ENCODE data around the gene OSBPL10. TPM values are rescaled to one million over a fixed set of nuclear protein-coding genes. Genes with fewer than 3 reads are reported as not detected.

OSBPL10 gene
- total and polyA plus RNA-seq, 3 donors from 2014 or later: 113 to 175 (median 160) TPM

GRCh38 chr3:31971607-31972006 is 9.5 kb downstream of the OSBPL10 start:
- no peaks in the 10 kb centered on the region for H3K27me3 ChIP-seq
- no peak overlapping the region for H3K4me3 ChIP-seq
- no peaks in the 10 kb centered on the region for H3K36me3 ChIP-seq (ENCODE audit: low read depth, missing control alignments)
- intact Hi-C loops (cut with DNase I; ENCODE audit: low total_unique reads): no loop called here
- H3K27ac ChIP-seq: peak overlapping the region; percentile 41 to 72
- TF ChIP-seq POLR2A (IDR thresholded peaks at IDR 0.05) (no peak), CTCF (IDR thresholded peaks at IDR 0.05) (no peak)
- 92 to 93% methylated on average over 3 of the region's 3 CpGs for WGBS, 2 donors
- DNase-seq: no peak
- no peaks in the 10 kb centered on the region for H3K9me3 ChIP-seq
- peaks cover 8% of the 10 kb centered on the region for H3K4me1 ChIP-seq

GRCh38 chr3:31968927-31969418 is 12.1 kb downstream of the OSBPL10 start:
- Histone ChIP-seq H3K36me3 (ENCODE audit: low read depth, missing control alignments) (no peaks in the 10 kb centered on the region), H3K4me1 (peaks cover 7% of the 10 kb centered on the region), H3K27me3 (no peaks in the 10 kb centered on the region), H3K9me3 (no peaks in the 10 kb centered on the region), H3K4me3 (peak overlapping the region in 1 of 2 donors; percentile 32), H3K27ac (peak overlapping the region in 1 of 2 donors; percentile 4)
- TF ChIP-seq CTCF (IDR thresholded peaks at IDR 0.05): no peak
- TF ChIP-seq POLR2A (IDR thresholded peaks at IDR 0.05): no peak
- intact Hi-C loops (cut with DNase I; ENCODE audit: low total_unique reads): no loop called here
- WGBS, 2 donors: 34 to 41% methylated on average over 6 of the region's 6 CpGs
- DNase-seq: no peak

GRCh38 chr3:31968369-31968926 is 12.6 kb downstream of the OSBPL10 start:
- H3K27me3 ChIP-seq: no peaks in the 10 kb centered on the region
- no peaks in the 10 kb centered on the region for H3K36me3 ChIP-seq (ENCODE audit: low read depth, missing control alignments)
- H3K27ac ChIP-seq: peak overlapping the region in 1 of 2 donors; percentile 4
- no peaks in the 10 kb centered on the region for H3K9me3 ChIP-seq
- no peak for DNase-seq
- intact Hi-C loops (cut with DNase I; ENCODE audit: low total_unique reads): no loop called here
- TF ChIP-seq CTCF (IDR thresholded peaks at IDR 0.05): no peak
- no peak for TF ChIP-seq POLR2A (IDR thresholded peaks at IDR 0.05)
- peaks cover 4% of the 10 kb centered on the region for H3K4me1 ChIP-seq
- WGBS, 2 donors: 29 to 48% methylated on average over 2 of the region's 2 CpGs
- no peak overlapping the region for H3K4me3 ChIP-seq

- TF ChIP-seq POLR2A (IDR thresholded peaks at IDR 0.05): no peak
- no peak for TF ChIP-seq CTCF (IDR thresholded peaks at IDR 0.05)
- Histone ChIP-seq H3K27me3 (no peaks in the 10 kb centered on the region), H3K9me3 (no peaks in the 10 kb centered on the region), H3K36me3 (ENCODE audit: low read depth, missing control alignments) (no peaks in the 10 kb centered on the region), H3K27ac (peak overlapping the region in 1 of 2 donors; percentile 64), H3K4me3 (no peak overlapping the region), H3K4me1 (peaks cover 4% of the 10 kb centered on the region)
- no peak for DNase-seq
- intact Hi-C loops (cut with DNase I; ENCODE audit: low total_unique reads): no loop called here
- 76 to 77% methylated on average over 2 of the region's 2 CpGs for WGBS, 2 donors
Observed at GRCh38 chr3:31967592-31967991, 13.5 kb downstream of the OSBPL10 start.
